Heart left ventricle (tissue), 16 donors: ENCODE data around the gene TEX9. TPM values are rescaled to one million over a fixed set of nuclear protein-coding genes. Genes with fewer than 3 reads are reported as not detected.
"Not testable (repeated sequence)": the region's sequence is repeated elsewhere in the genome, so short reads cannot be mapped to it uniquely, and the experiment has no call there.

ENCODE experiments used
- ATAC-seq, 4 donors: fragments of 200-7000 bp; cut with Tn5 transposase; one replicate each; pipeline ENCODE4 v1.9.1; 2020 to 2022; ENCODE audit warnings: moderate library complexity in 4 of 4, mild to moderate bottlenecking in 3 of 4, moderate number of reproducible peaks in 1 of 4
- DNase-seq, 5 donors: peaks; one replicate each; pipeline ENCODE4 v3.0.0-alpha.2; 2020
- H3K27ac ChIP-seq, 12 donors: fragments of 200-600 bp; sonication (generic) in 4 of 12; one replicate each; pipeline versions ENCODE4 v1.5.0 to v1.8.0; 2016 to 2022; ENCODE audit warnings: mild to moderate bottlenecking in 2 of 12
- H3K27me3 ChIP-seq, 9 donors: fragments of 200-600 bp; sonication (generic) in 2 of 9; one replicate each; pipeline versions ENCODE4 v1.5.1 to v1.8.0; 2016 to 2022; ENCODE audit warnings: mild to moderate bottlenecking in 3 of 9
- H3K36me3 ChIP-seq, 9 donors: fragments of 200-600 bp; sonication (generic) in 2 of 9; one replicate each; pipeline versions ENCODE4 v1.5.0 to v1.8.0; 2018 to 2022; ENCODE audit warnings: mild to moderate bottlenecking in 2 of 9
- H3K4me1 ChIP-seq, 12 donors: fragments of 200-600 bp; sonication (generic) in 4 of 12; one replicate each; pipeline versions ENCODE4 v1.5.0 to v1.8.0; 2016 to 2022; ENCODE audit warnings: mild to moderate bottlenecking in 3 of 12
- H3K4me3 ChIP-seq, 12 donors: fragments of 200-600 bp; sonication (generic) in 4 of 12; one replicate each; pipeline versions ENCODE4 v1.5.0 to v1.8.0; 2017 to 2022; ENCODE audit warnings: mild to moderate bottlenecking in 9 of 12, moderate library complexity in 4 of 12
- H3K9me3 ChIP-seq, 12 donors: fragments of 200-600 bp; sonication (generic) in 4 of 12; one replicate each; pipeline versions ENCODE4 v1.5.0 to v1.8.0; 2016 to 2022; ENCODE audit warnings: mild to moderate bottlenecking in 1 of 12
- CTCF ChIP-seq, 12 donors: fragments of 200-600 bp; sonication (generic) in 4 of 12; IDR thresholded peaks; one replicate each; pipeline versions ENCODE4 v1.5.0 to v1.8.0; 2018 to 2022; ENCODE audit warnings: antibody characterized with exemption in 12 of 12, mild to moderate bottlenecking in 5 of 12
- POLR2A ChIP-seq, 2 donors: fragments of 450-650 bp; IDR thresholded peaks; one replicate each; pipeline ENCODE4 v1.6.1; 2017; ENCODE audit warnings: antibody characterized with exemption in 2 of 2, mild to moderate bottlenecking in 2 of 2, moderate library complexity in 2 of 2
- WGBS, 4 donors: extraction: QIAGEN DNeasy Blood & Tissue Kit in 2 of 4; methylation state at CpG; one replicate each; pipeline versions ENCODE4 v1.1.5 to v1.1.7; 2013 to 2018; 5-methylcytosine and 5-hydroxymethylcytosine counted together
- intact Hi-C, 10 donors: fragments of 100-400 bp; cut with DNase I; formaldehyde crosslinking; loops; one replicate each; pipeline versions ENCODE4 v1.11.1 to v1.14.2; 2022
- long read RNA-seq, 3 donors: library from polyadenylated mRNA; unstranded; transcript quantifications; one replicate each; pipeline ENCODE4 v2.0.0, GENCODE V29; 2020 to 2021
- polyA plus RNA-seq, 2 donors: library from polyadenylated mRNA; stranded (reverse); fragments of 200-250 nt; gene quantifications; one replicate each; pipeline ENCODE4 v1.2.3, GENCODE V29; 2013
- total RNA-seq, 9 donors: library from RNA; depleted of rRNA in 2 of 9; stranded (reverse); fragments of >200 nt in 2 of 9; fragmentation: NEBNext Ultra II Directional in 3 of 9; extraction: Animal tissue kit (Norgen Biotek cat#: 25700) in 3 of 9; gene quantifications; one replicate each; pipeline versions ENCODE4 v1.1.0 to v1.2.4, GENCODE V29; 2016 to 2023
- donor health status: ischemic (EF 13 %, LVEDD 7.1; RV severe dilation, severe dysfunction).
- donor health status: healthy with polysubstance abuse.
- donor health status: DM: no; HTN: yes; CAD: no.
- donor health status: DM: no; HTN: no; CAD: no.
- donor health status: ischemic (EF 25% LVEDD 6.9; RV normal size, moderate dysfunction).
- donor health status: ischemic (EF 25% LVEDD 5.7; RV mildly dilated, moderate dysfunction).
- donor health status: healthy.
- donor health status: DM: yes; HTN: yes; CAD: no.
- donor health status: ischemic (EF 35%, LVEDD 5.7; RV mildly dilated, moderate dysfunction).
- donor health status: nonischemic (EF 11% LVEDD 7.7; RV severe dilation, severe dysfunction).
- donor health status: DM: yes; HTN: yes; CAD: no.
- donor health status: PGD.
- donor health status: ischemic (EF 29% LVEDD 5.4; RV normal size, mild dysfunction).
- donor health status: nonischemic (EF 23%, LVEDD 6.1; RV moderate dilation, normal function).

Gene TEX9
- total RNA-seq (1 to 10 TPM in 2 of 9 donors, under 1 TPM in 5, not detected in 2; 0.49 to 1.6 (median 0.92) TPM), polyA plus RNA-seq (under 1 TPM; 0.19 to 0.21 TPM)
- long read RNA-seq, donor 1, partial matches to known transcripts = 1 of 1 reads
- long read RNA-seq, donor 1, other reads (novel, unspliced or antisense) = 0 of 1 reads
- long read RNA-seq, donor 2, partial matches to known transcripts = 0 of 1 reads
- long read RNA-seq, donor 2, other reads (novel, unspliced or antisense) = 1 of 1 reads
- long read RNA-seq, donor 3 = 0 reads

GRCh38 chr15:56365075-56365711 is at the start of gene TEX9:
TSS of gene TEX9 (plus strand) at chr15:56365426. CDS start at chr15:56365451, 25 bp downstream.
- WGBS, 4 donors = 0 to 1% (median 1%) methylated on average over 30 to 45 of the region's 45 CpGs
- TF ChIP-seq CTCF (IDR thresholded peaks at IDR 0.05) (no peak), POLR2A (IDR thresholded peaks at IDR 0.05) (peak in 1 of 2 donors; percentile 18)
- peak; percentile 83 to 92 (median 87) for DNase-seq
- H3K4me3 ChIP-seq = peak within 1 kb of the TSS; percentile 26 to 87 (median 67)
- ATAC-seq = peak; percentile 97 to 100 (median 100)
- H3K36me3 ChIP-seq = no peaks in the 10 kb centered on the region
- intact Hi-C loops = no loop called here
- H3K4me1 ChIP-seq = peaks cover 0 to 16% (median 7%) of the 10 kb centered on the region in 12 donors
- H3K27ac ChIP-seq = peak within 1 kb of the TSS in 3 of 12 donors; percentile 5 to 45 (median 33)
- H3K27me3 ChIP-seq = no peaks in the 10 kb centered on the region
- H3K9me3 ChIP-seq = peaks cover 0 to 10% (median 0%) of the 10 kb centered on the region in 12 donors

GRCh38 chr15:56316561-56316960 is 48.7 kb upstream of the TEX9 start:
- H3K27ac ChIP-seq, H3K27me3 ChIP-seq, ATAC-seq, H3K36me3 ChIP-seq, intact Hi-C loops, DNase-seq, H3K4me3 ChIP-seq, H3K4me1 ChIP-seq: not testable (repeated sequence)
- peaks cover 0 to 17% (median 4%) of the 10 kb centered on the region in 12 donors for H3K9me3 ChIP-seq
- WGBS, 4 donors = 87 to 96% (median 95%) methylated on average over 11 to 18 of the region's 18 CpGs

- intact Hi-C loops = no loop called here
- H3K27ac ChIP-seq = no peak overlapping the region
- H3K9me3 ChIP-seq = peaks cover 0 to 17% (median 4%) of the 10 kb centered on the region in 12 donors
- ATAC-seq = no peak
- no peaks in the 10 kb centered on the region for H3K4me1 ChIP-seq
- no peaks in the 10 kb centered on the region for H3K36me3 ChIP-seq
- TF ChIP-seq POLR2A (IDR thresholded peaks at IDR 0.05) (no peak), CTCF (IDR thresholded peaks at IDR 0.05) (no peak)
- no peak overlapping the region for H3K4me3 ChIP-seq
- H3K27me3 ChIP-seq = no peaks in the 10 kb centered on the region
- DNase-seq = no peak
Observed at GRCh38 chr15:56320316-56320715, 44.9 kb upstream of the TEX9 start.

- H3K9me3 ChIP-seq = peaks cover 0 to 17% (median 4%) of the 10 kb centered on the region in 12 donors
- DNase-seq (no peak), ATAC-seq (no peak)
- no peaks in the 10 kb centered on the region for H3K27me3 ChIP-seq
- no peak overlapping the region for H3K4me3 ChIP-seq
- no peak overlapping the region for H3K27ac ChIP-seq
- 71 to 85% (median 76%) methylated on average over 3 of the region's 3 CpGs for WGBS, 4 donors
- TF ChIP-seq CTCF (IDR thresholded peaks at IDR 0.05) = no peak
- no peak for TF ChIP-seq POLR2A (IDR thresholded peaks at IDR 0.05)
- H3K36me3 ChIP-seq = no peaks in the 10 kb centered on the region
- H3K4me1 ChIP-seq = no peaks in the 10 kb centered on the region
- intact Hi-C loops = no loop called here
Observed at GRCh38 chr15:56320861-56321260, 44.4 kb upstream of the TEX9 start.
